Neural cell (in vitro differentiated cells): Measurements from ENCODE around the gene GABRA6.

Source experiments
- CTCF ChIP-seq: fragments of 450-650 bp; IDR thresholded peaks from 2 replicates; pipeline ENCODE4 v1.5.1; 2014; ENCODE audit warnings: antibody characterized with exemption, mild to moderate bottlenecking, moderate library complexity; ENCODE audit not compliant: poor library complexity, severe bottlenecking
- EP300 ChIP-seq: fragments of 450-650 bp; conservative IDR thresholded peaks from 2 replicates; pipeline ENCODE4 v1.6.1; 2014; ENCODE audit warnings: antibody characterized with exemption, mild to moderate bottlenecking, moderate library complexity; ENCODE audit not compliant: poor library complexity, severe bottlenecking
- MXI1 ChIP-seq: fragments of 450-650 bp; conservative IDR thresholded peaks from 2 replicates; pipeline ENCODE4 v1.6.1; 2014; ENCODE audit warnings: antibody characterized with exemption, mild to moderate bottlenecking; ENCODE audit not compliant: poor library complexity, severe bottlenecking
- POLR2AphosphoS5 ChIP-seq: IDR thresholded peaks from 2 replicates; pipeline ENCODE4 v1.6.1; 2012
- RAD21 ChIP-seq: fragments of 450-650 bp; conservative IDR thresholded peaks from 2 replicates; pipeline ENCODE4 v1.6.1; 2014; ENCODE audit warnings: antibody characterized with exemption, mild to moderate bottlenecking, moderate library complexity
- SMC3 ChIP-seq: fragments of 450-650 bp; conservative IDR thresholded peaks from 2 replicates; pipeline ENCODE4 v1.6.1; 2014; ENCODE audit warnings: antibody characterized with exemption, mild to moderate bottlenecking, moderate library complexity; ENCODE audit not compliant: poor library complexity
- TAF1 ChIP-seq: IDR thresholded peaks from 2 replicates; pipeline ENCODE4 v1.6.1; 2012; ENCODE audit warnings: low read depth

DNA sequence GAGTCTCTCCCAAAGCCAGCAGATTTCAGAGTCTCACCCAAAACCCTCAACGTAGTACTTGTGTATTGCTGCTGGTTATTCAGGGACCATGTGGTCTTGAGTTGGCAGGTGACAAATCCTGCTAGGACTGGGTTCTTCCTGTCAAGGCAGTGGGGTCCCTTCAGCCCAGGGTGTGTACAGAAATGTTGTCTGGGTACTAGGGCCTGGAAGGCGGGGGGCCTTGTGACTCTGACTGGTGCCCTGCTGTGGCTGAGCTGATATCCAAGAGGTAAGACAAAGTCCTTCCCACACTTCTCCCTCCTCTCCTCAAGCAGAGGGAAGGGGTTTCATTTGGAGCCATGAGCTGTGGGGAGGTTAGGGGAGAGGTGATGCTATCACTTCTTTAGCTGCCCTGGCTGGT, 58.8 kb downstream of the GABRA6 start:
- TF ChIP-seq RAD21 (no peak), SMC3 (no peak), EP300 (no peak), CTCF (no peak), TAF1 (no peak), POLR2AphosphoS5 (no peak), MXI1 (no peak)
